HepG2 (cell line): ENCODE data around the gene HOMEZ. TPM values are rescaled to one million over a fixed set of nuclear protein-coding genes. Genes with fewer than 3 reads are reported as not detected.

Source experiments
- ARHGAP35 ChIP-seq: sonication (generic); formaldehyde crosslinking; IDR thresholded peaks from 2 replicates; pipeline ENCODE4 v1.9.0; 2022; ENCODE audit warnings: mild to moderate bottlenecking, inconsistent platforms, moderate library complexity, missing genetic modification reagents, borderline replicate concordance
- KIAA2018 ChIP-seq: sonication (generic); formaldehyde crosslinking; IDR thresholded peaks from 2 replicates; pipeline ENCODE4 v1.5.0; 2020; ENCODE audit warnings: mild to moderate bottlenecking, missing genetic modification reagents, borderline replicate concordance
- MAFF ChIP-seq: IDR thresholded peaks from 2 replicates; pipeline ENCODE4 v1.6.1; 2011; ENCODE audit warnings: low read depth, low read length, improper control_type of control experiment
- PLRG1 ChIP-seq: fragments of 450-650 bp; conservative IDR thresholded peaks from 2 replicates; pipeline ENCODE4 v1.6.1; 2016
- POLR2AphosphoS5 ChIP-seq: IDR thresholded peaks from 2 replicates; pipeline ENCODE4 v1.6.1; 2012; ENCODE audit warnings: low read depth, low read length
- SSRP1 ChIP-seq: IDR thresholded peaks from 2 replicates; pipeline ENCODE4 v1.6.1; 2016; ENCODE audit warnings: control low read depth
- STAT6 ChIP-seq: sonication (generic); formaldehyde crosslinking; IDR thresholded peaks from 2 replicates; pipeline ENCODE4 v1.4.0; 2020; ENCODE audit warnings: missing genetic modification reagents, mild to moderate bottlenecking, borderline replicate concordance
- ZBTB38 ChIP-seq: sonication (generic); formaldehyde crosslinking; IDR thresholded peaks from 2 replicates; pipeline ENCODE4 v1.5.1; 2020; ENCODE audit warnings: mild to moderate bottlenecking, missing genetic modification reagents
- ZNF414 ChIP-seq: sonication (generic); formaldehyde crosslinking; IDR thresholded peaks from 2 replicates; pipeline ENCODE4 v1.5.0; 2020; ENCODE audit warnings: missing genetic modification reagents
- ZNF782 ChIP-seq: sonication (generic); formaldehyde crosslinking; IDR thresholded peaks from 2 replicates; pipeline ENCODE4 v1.4.0; 2020; ENCODE audit warnings: missing genetic modification reagents, mild to moderate bottlenecking, borderline replicate concordance
- polyA plus RNA-seq, 8 experiments: library from polyadenylated mRNA; depleted of rRNA in 3 of 8; stranded (reverse) in 7 of 8; unstranded in 1 of 8; fragments of >200 nt; fragmentation: Illumina TruSeq in 4 of 8; extraction: Trizol in 4 of 8; gene quantifications; 2 replicates each; pipeline versions ENCODE4 v1.2.1 to v1.2.3, GENCODE V29; 2011 to 2016; ENCODE audit warnings: low read depth in 4 of 8, missing spikeins in 1 of 8, mixed read lengths in 1 of 8; ENCODE audit not compliant: insufficient read depth in 1 of 8
- total RNA-seq, 5 experiments: library from RNA; depleted of rRNA; stranded (reverse); fragments of >200 nt; fragmentation: Illumina TruSeq; extraction: Trizol; gene quantifications; 2 replicates each; pipeline ENCODE4 v1.2.3, GENCODE V29; 2016; ENCODE audit warnings: low read depth in 1 of 5

Gene HOMEZ
- total and polyA plus RNA-seq, 2 of the 13 experiments (the other 11 are each of a cell fraction or from before 2014, with no cell fraction given): 14.5 to 31.8 TPM

- TF ChIP-seq KIAA2018 (CRISPR knock-in tag) (no peak), ZNF414 (CRISPR knock-in tag) (no peak), PLRG1 (no peak), SSRP1 (no peak), STAT6 (no peak), POLR2AphosphoS5 (no peak), ARHGAP35 (CRISPR knock-in tag) (no peak), ZNF782 (CRISPR knock-in tag) (no peak), ZBTB38 (CRISPR knock-in tag) (peak; percentile 37; the same call in 1 of the 2 replicates), MAFF (no peak)
Observed at GRCh38 chr14:23307687-23308644, 22.0 kb upstream of the HOMEZ start (continued).
